Spleen (tissue), 11 donors: ENCODE results near the gene PRDM16. TPM values are rescaled to one million over a fixed set of nuclear protein-coding genes. Genes with fewer than 3 reads are reported as not detected.

Experiments
- DNase-seq: peaks from one replicate; pipeline ENCODE4 v3.0.0-alpha.2; 2020
- H3K27ac ChIP-seq, 8 donors: fragments of 200-600 bp; sonication (generic) in 7 of 8; 1 replicate in 4 of 8; 2 replicates in 4 of 8; pipeline versions ENCODE4 v1.5.0 to v1.8.0; 2016 to 2021; ENCODE audit warnings: inconsistent platforms in 4 of 8, mild to moderate bottlenecking in 4 of 8, moderate library complexity in 1 of 8
- H3K27me3 ChIP-seq, 7 donors: fragments of 200-600 bp; sonication (generic) in 6 of 7; replicated peaks in 1 of 7; 1 replicate in 4 of 7; 2 replicates in 3 of 7; pipeline versions ENCODE4 v1.5.0 to v1.8.0; 2016 to 2021; ENCODE audit warnings: inconsistent platforms in 3 of 7, mild to moderate bottlenecking in 1 of 7
- H3K36me3 ChIP-seq, 6 donors: fragments of 200-600 bp; sonication (generic) in 5 of 6; 1 replicate in 4 of 6; 2 replicates in 2 of 6; pipeline versions ENCODE4 v1.5.0 to v1.8.0; 2016 to 2021; ENCODE audit warnings: inconsistent platforms in 2 of 6
- H3K4me1 ChIP-seq, 6 donors: fragments of 200-600 bp; sonication (generic) in 5 of 6; 1 replicate in 3 of 6; 2 replicates in 3 of 6; pipeline versions ENCODE4 v1.5.0 to v1.8.0; 2016 to 2021; ENCODE audit warnings: inconsistent platforms in 3 of 6
- H3K4me3 ChIP-seq, 8 donors: fragments of 200-600 bp; sonication (generic) in 7 of 8; 1 replicate in 4 of 8; 2 replicates in 4 of 8; pipeline versions ENCODE4 v1.5.0 to v1.8.0; 2016 to 2021; ENCODE audit warnings: inconsistent platforms in 4 of 8, mild to moderate bottlenecking in 4 of 8, moderate library complexity in 2 of 8
- H3K9me3 ChIP-seq, 8 donors: fragments of 200-600 bp; sonication (generic) in 7 of 8; 1 replicate in 4 of 8; 2 replicates in 4 of 8; pipeline versions ENCODE4 v1.5.0 to v1.8.0; 2016 to 2021; ENCODE audit warnings: inconsistent platforms in 4 of 8
- POLR2A ChIP-seq, 3 donors: fragments of 450-650 bp; IDR thresholded peaks; one replicate each; pipeline ENCODE4 v1.5.1; 2017; ENCODE audit warnings: antibody characterized with exemption in 3 of 3, mild to moderate bottlenecking in 1 of 3
- POLR2AphosphoS5 ChIP-seq, 3 donors: sonication (generic); formaldehyde crosslinking; IDR thresholded peaks; one replicate each; pipeline ENCODE4 v1.5.1; 2017; ENCODE audit warnings: antibody characterized with exemption in 3 of 3
- WGBS, 5 donors: extraction: QIAGEN DNeasy Blood & Tissue Kit in 3 of 5; methylation state at CpG; one replicate each; pipeline versions ENCODE4 v1.1.5 to v1.1.7; 2013 to 2018; 5-methylcytosine and 5-hydroxymethylcytosine counted together
- intact Hi-C: fragments of 100-400 bp; cut with DNase I; formaldehyde crosslinking; loops from one replicate; pipeline ENCODE4 v1.15.0; 2023; ENCODE audit warnings: low total_unique reads
- polyA plus RNA-seq, 3 donors: library from polyadenylated mRNA; stranded (reverse); fragments of 200-250 nt; gene quantifications; one replicate each; pipeline ENCODE4 v1.2.1, GENCODE V29; 2013
- total RNA-seq, 7 donors: library from RNA; depleted of rRNA in 3 of 7; stranded (reverse); fragments of >200 nt in 3 of 7; fragmentation: NEBNext Ultra II Directional in 4 of 7; extraction: Animal tissue kit (Norgen Biotek cat#: 25700) in 4 of 7; gene quantifications; one replicate each; pipeline versions ENCODE4 v1.1.0 to v1.2.1, GENCODE V29; 2016 to 2021
- TF ChIP-seq, protein P1 (sequence below), 11 experiments: fragments of 200-600 bp in 7 of 11; fragments of 450-650 bp in 4 of 11; sonication (generic) in 4 of 11; IDR thresholded peaks in 8 of 11; conservative IDR thresholded peaks in 3 of 11; 1 replicate in 7 of 11; 2 replicates in 4 of 11; pipeline versions ENCODE4 v1.4.0 to v1.8.0; 2016 to 2021; ENCODE audit warnings: antibody characterized with exemption in 11 of 11, inconsistent platforms in 4 of 11, mild to moderate bottlenecking in 1 of 11
- donor health status: healthy with polysubstance abuse.
- donor health status: DM: no; HTN: no; CAD: no; lungs with moderate emphysema.
- donor health status: DM: no; HTN: no; CAD: no.
- donor health status: Bipolar disorder and iron deficiency.
- donor health status: healthy.
- donor health status: DM: no; HTN: no; CAD: no.
- donor health status: DM: yes; HTN: yes; CAD: no.

Gene PRDM16
- total and polyA plus RNA-seq, 10 donors = 0.43 to 3.2 (median 1.4) TPM

DNA sequence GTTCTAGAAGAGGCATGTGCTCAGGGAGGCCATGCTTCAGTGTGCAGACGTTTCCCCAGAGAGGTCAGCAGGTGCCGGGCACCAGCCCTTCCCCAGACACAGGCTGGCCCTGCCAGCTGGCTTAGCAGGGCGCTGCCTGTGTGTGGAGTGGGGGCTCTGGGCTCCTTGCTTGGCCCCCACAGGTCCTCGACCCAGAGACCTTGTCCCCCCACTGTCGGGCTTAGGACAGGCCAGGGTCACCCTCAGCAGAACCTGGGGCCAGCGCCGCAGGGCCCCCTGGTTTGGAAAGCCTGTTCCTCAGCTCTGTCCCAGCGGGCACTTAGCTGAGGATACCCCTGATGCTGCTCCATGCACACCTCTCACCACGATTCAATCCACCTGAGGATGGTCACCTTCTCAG lies 213.2 kb downstream of the PRDM16 start:
- Histone ChIP-seq H3K4me1 (peaks cover 0 to 11% (median 4%) of the 10 kb centered on the region in 6 donors), H3K27me3 (peaks cover 0 to 62% (median 15%) of the 10 kb centered on the region in 7 donors), H3K9me3 (no peaks in the 10 kb centered on the region), H3K4me3 (no peak overlapping the region), H3K27ac (no peak overlapping the region), H3K36me3 (no peaks in the 10 kb centered on the region)
- no peak for TF ChIP-seq POLR2AphosphoS5 (IDR thresholded peaks at IDR 0.05)
- TF ChIP-seq POLR2A (IDR thresholded peaks at IDR 0.05) = no peak
- TF ChIP-seq, protein P1, sequence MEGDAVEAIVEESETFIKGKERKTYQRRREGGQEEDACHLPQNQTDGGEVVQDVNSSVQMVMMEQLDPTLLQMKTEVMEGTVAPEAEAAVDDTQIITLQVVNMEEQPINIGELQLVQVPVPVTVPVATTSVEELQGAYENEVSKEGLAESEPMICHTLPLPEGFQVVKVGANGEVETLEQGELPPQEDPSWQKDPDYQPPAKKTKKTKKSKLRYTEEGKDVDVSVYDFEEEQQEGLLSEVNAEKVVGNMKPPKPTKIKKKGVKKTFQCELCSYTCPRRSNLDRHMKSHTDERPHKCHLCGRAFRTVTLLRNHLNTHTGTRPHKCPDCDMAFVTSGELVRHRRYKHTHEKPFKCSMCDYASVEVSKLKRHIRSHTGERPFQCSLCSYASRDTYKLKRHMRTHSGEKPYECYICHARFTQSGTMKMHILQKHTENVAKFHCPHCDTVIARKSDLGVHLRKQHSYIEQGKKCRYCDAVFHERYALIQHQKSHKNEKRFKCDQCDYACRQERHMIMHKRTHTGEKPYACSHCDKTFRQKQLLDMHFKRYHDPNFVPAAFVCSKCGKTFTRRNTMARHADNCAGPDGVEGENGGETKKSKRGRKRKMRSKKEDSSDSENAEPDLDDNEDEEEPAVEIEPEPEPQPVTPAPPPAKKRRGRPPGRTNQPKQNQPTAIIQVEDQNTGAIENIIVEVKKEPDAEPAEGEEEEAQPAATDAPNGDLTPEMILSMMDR (IDR thresholded peaks at IDR 0.05 in 8 of 11, conservative IDR thresholded peaks at IDR 0.05 in 3 of 11) = no peak
- DNase-seq = no peak
- WGBS, 5 donors = 77 to 90% (median 83%) methylated on average over 8 to 9 of the region's 9 CpGs
- intact Hi-C loops = no loop called here

DNA sequence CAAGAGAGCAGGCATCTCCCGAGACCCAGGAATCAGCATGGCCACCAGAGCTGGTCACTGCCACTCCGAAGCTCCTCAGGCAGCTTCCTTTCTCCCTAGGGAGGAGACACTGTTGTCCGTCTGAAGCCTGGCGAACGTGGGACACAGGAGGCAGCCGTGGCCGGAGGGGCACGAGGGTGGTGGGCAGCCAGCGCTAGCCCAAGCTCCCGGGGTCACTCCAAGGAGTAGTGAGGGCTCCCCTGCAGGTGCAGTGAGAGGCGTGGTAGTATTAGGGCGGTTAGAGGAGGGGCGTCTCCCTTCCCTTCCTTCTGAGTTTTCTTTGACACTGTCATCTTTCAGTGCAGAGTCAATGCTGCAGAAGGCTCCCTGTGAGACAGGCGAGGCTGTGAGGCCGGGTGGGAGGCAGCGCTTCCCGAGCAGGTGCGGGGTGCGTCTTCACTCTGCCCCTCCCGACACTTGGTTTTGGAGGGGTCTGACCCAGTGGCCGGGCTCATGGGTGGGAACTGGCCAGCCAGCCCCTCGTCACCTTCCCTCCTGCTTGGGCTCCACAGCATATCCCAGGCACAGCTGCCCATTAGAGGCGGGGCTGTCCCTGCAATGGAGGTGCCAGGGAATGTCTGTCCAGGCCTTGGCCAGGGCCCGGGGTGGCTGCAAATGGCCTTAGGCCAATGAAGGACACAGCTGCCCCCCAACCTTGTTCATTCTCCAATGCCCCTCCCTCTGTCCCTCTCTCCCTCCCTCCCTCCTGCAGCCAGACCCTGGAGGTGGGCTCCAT lies 213.8 kb downstream of the PRDM16 start:
- Histone ChIP-seq H3K36me3 (no peaks in the 10 kb centered on the region), H3K9me3 (no peaks in the 10 kb centered on the region), H3K27ac (no peak overlapping the region), H3K4me3 (no peak overlapping the region), H3K27me3 (peaks cover 0 to 63% (median 15%) of the 10 kb centered on the region in 7 donors), H3K4me1 (peaks cover 0 to 11% (median 4%) of the 10 kb centered on the region in 6 donors)
- 76 to 89% (median 86%) methylated on average over 14 to 24 of the region's 24 CpGs for WGBS, 5 donors
- DNase-seq = no peak
- TF ChIP-seq POLR2AphosphoS5 (IDR thresholded peaks at IDR 0.05) (no peak), POLR2A (IDR thresholded peaks at IDR 0.05) (no peak)
- TF ChIP-seq, protein P1 (IDR thresholded peaks at IDR 0.05 in 8 of 11, conservative IDR thresholded peaks at IDR 0.05 in 3 of 11) = no peak
- intact Hi-C loops = no loop called here

DNA sequence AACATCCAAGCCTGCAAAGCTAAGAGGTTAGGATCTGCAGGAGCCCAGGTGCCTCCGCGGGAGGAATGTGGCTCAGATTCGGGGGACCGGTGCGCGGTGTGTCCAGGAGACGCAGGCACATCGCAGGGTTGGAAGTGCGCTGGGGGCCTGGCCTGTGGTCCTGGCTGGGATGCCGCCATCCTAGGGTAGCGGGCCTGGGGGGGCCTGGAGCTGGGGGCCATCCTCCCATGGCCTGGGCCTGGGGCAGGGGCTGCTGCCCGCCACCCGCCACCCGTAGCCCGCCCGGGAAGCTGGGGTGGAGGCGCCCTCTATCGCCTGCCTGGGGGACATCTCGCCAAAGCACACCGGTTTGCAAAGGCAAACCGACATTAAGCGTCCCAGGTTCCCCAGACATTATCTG lies 214.8 kb downstream of the PRDM16 start:
- no peak overlapping the region for H3K27ac ChIP-seq
- no peaks in the 10 kb centered on the region for H3K36me3 ChIP-seq
- H3K9me3 ChIP-seq = no peaks in the 10 kb centered on the region
- no peak overlapping the region for H3K4me3 ChIP-seq
- H3K4me1 ChIP-seq = peaks cover 0 to 11% (median 4%) of the 10 kb centered on the region in 6 donors
- WGBS, 5 donors = 30 to 34% (median 33%) methylated on average over 19 to 22 of the region's 22 CpGs
- no peak for DNase-seq
- intact Hi-C loops = no loop called here
- TF ChIP-seq, protein P1 (IDR thresholded peaks at IDR 0.05 in 8 of 11, conservative IDR thresholded peaks at IDR 0.05 in 3 of 11) = peak in 9 of 11 experiments; percentile 19 to 64 (median 41)
- no peak for TF ChIP-seq POLR2AphosphoS5 (IDR thresholded peaks at IDR 0.05)
- peaks cover 0 to 73% (median 15%) of the 10 kb centered on the region in 7 donors for H3K27me3 ChIP-seq

DNA sequence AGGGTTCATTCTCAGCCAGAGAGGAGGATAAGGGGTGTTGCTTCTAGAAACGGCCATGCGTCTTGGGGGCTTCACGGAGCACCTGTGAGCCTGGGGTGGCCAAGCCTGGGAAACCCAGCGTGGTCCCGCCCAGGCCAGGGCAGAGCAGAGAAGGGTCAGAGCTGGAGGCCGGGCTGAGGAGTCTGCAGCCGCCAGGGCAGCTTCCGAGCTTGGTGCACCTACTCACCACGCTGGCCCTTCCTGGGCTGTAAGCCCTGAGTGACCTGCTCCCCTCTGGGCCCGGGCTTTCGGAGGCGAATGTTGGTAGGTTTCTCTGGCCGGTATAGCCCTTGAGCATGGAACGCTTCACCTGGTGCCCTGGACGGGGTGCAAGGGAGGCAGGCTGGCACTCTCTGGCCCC lies 215.7 kb downstream of the PRDM16 start:
- WGBS, 5 donors = 80 to 96% (median 90%) methylated on average over 14 to 15 of the region's 15 CpGs
- DNase-seq = no peak
- intact Hi-C loops = no loop called here
- H3K4me1 ChIP-seq = peaks cover 0 to 11% (median 4%) of the 10 kb centered on the region in 6 donors
- no peaks in the 10 kb centered on the region for H3K9me3 ChIP-seq
- H3K27ac ChIP-seq = no peak overlapping the region
- TF ChIP-seq POLR2A (IDR thresholded peaks at IDR 0.05) = no peak
- TF ChIP-seq, protein P1 (IDR thresholded peaks at IDR 0.05 in 8 of 11, conservative IDR thresholded peaks at IDR 0.05 in 3 of 11) = no peak
- TF ChIP-seq POLR2AphosphoS5 (IDR thresholded peaks at IDR 0.05) = no peak
- H3K27me3 ChIP-seq = peaks cover 0 to 74% (median 15%) of the 10 kb centered on the region in 7 donors
- no peak overlapping the region for H3K4me3 ChIP-seq
- no peaks in the 10 kb centered on the region for H3K36me3 ChIP-seq
